K562 (cell line): ENCODE data around the gene CNTN4. TPM values are rescaled to one million over a fixed set of nuclear protein-coding genes. Genes with fewer than 3 reads are reported as not detected.

ENCODE experiments used
- ATAC-seq: fragments of 200-7000 bp; cut with Tn5 transposase; 3 replicates; pipeline ENCODE4 v1.9.1; 2020; ENCODE audit warnings: moderate library complexity
- BruUV-seq: library from RNA; stranded (reverse); fragments of 400-500 nt; replicated peaks from 2 replicates; lab custom pipeline; 2021; lab: Mats Ljungman, UMichigan
- CTCF ChIA-PET: fragments of 300-600 bp; formaldehyde crosslinking; extraction: SDS; loops from one replicate; lab custom pipeline; 2021; ENCODE audit warnings: low intra/inter-chr PET ratio; lab: Yijun Ruan, JAX
- POLR2A ChIA-PET: fragments of 300-600, 350-650 bp; sonication (Branson Sonifier 250); formaldehyde crosslinking; extraction: SDS; loops from one replicate; lab custom pipeline; 2021; ENCODE audit warnings: antibody characterized with exemption, inconsistent platforms; lab: Yijun Ruan, JAX
- DNase-seq, 4 experiments: peaks; one replicate each; pipeline versions ENCODE4 v3.0.0 to v3.0.0-alpha.2; 2011 to 2018; ENCODE audit warnings: low spot score in 3 of 4, mixed read lengths in 3 of 4; ENCODE audit errors: extremely low read depth in 1 of 4
- FAIRE-seq: peaks from 2 replicates; lab custom pipeline; 2011; peaks lifted over from hg19 to GRCh38; lab: Jason Lieb, UNC
- H2AFZ ChIP-seq: 2 replicates; pipeline ENCODE4 v1.6.0; 2011; ENCODE audit warnings: low read depth, low read length, control low read depth, inconsistent platforms
- H3K27ac ChIP-seq: fragments of 200-600 bp; 3 replicates; pipeline ENCODE4 v1.8.0; 2011; ENCODE audit warnings: low read depth, mild to moderate bottlenecking, control low read depth, inconsistent platforms, low read length, moderate library complexity, mixed read lengths; ENCODE audit errors: extremely low read depth
- H3K27me3 ChIP-seq, 2 experiments: fragments of 300-600 bp in 1 of 2; 2 replicates in 1 of 2; 3 replicates in 1 of 2; pipeline versions ENCODE4 v1.6.0 to v1.8.0; 2011; ENCODE audit warnings: inconsistent platforms in 2 of 2, low read length in 2 of 2, mild to moderate bottlenecking in 1 of 2, mixed read lengths in 1 of 2, moderate library complexity in 1 of 2; ENCODE audit not compliant: control insufficient read depth in 2 of 2, insufficient read depth in 2 of 2
- H3K36me3 ChIP-seq: fragments of 300-600 bp; 3 replicates; pipeline ENCODE4 v1.8.0; 2011; ENCODE audit warnings: mild to moderate bottlenecking, low read length, inconsistent platforms; ENCODE audit not compliant: control insufficient read depth, insufficient read depth
- H3K4me1 ChIP-seq, 2 experiments: fragments of 200-600 bp in 1 of 2; replicated peaks in 1 of 2; 2 replicates in 1 of 2; 3 replicates in 1 of 2; pipeline versions ENCODE4 v1.5.1 to v1.8.0; 2011; ENCODE audit warnings: inconsistent platforms in 2 of 2, low read length in 2 of 2, mild to moderate bottlenecking in 1 of 2, mixed read lengths in 1 of 2, moderate library complexity in 1 of 2; ENCODE audit not compliant: control insufficient read depth in 2 of 2, insufficient read depth in 2 of 2
- H3K4me2 ChIP-seq: 2 replicates; pipeline ENCODE4 v1.6.1; 2011; ENCODE audit warnings: low read length, control low read depth, inconsistent platforms, mixed read lengths; ENCODE audit not compliant: insufficient read depth
- H3K4me3 ChIP-seq: fragments of 200-600 bp; sonication (generic), shearing (Covaris generic); 2 replicates; pipeline ENCODE4 v1.5.1; 2016; ENCODE audit warnings: control low read depth, inconsistent platforms
- H3K79me2 ChIP-seq: fragments of 200-600 bp; 3 replicates; pipeline ENCODE4 v1.8.0; 2011; ENCODE audit warnings: low read length, inconsistent platforms; ENCODE audit not compliant: control insufficient read depth, insufficient read depth
- H3K9ac ChIP-seq, 2 experiments: 2 replicates each; pipeline versions ENCODE4 v1.6.0 to v1.6.1; 2011; ENCODE audit warnings: low read depth in 2 of 2, low read length in 2 of 2, control low read depth in 1 of 2, inconsistent platforms in 1 of 2, mild to moderate bottlenecking in 1 of 2, mixed read lengths in 1 of 2; ENCODE audit not compliant: insufficient read depth in 1 of 2
- H3K9me1 ChIP-seq: one replicate; pipeline ENCODE4 v1.6.0; 2011; ENCODE audit warnings: inconsistent platforms, mild to moderate bottlenecking, low read length, moderate library complexity; ENCODE audit not compliant: control insufficient read depth, insufficient read depth
- H3K9me3 ChIP-seq: replicated peaks from 2 replicates; pipeline ENCODE4 v1.5.1; 2011; ENCODE audit warnings: low read depth, low read length, inconsistent platforms; ENCODE audit not compliant: control insufficient read depth, insufficient read depth
- H4K20me1 ChIP-seq: replicated peaks from 2 replicates; pipeline ENCODE4 v1.6.1; 2011; ENCODE audit warnings: low read length, inconsistent platforms, mixed read lengths; ENCODE audit not compliant: control insufficient read depth, insufficient read depth
- ERF ChIP-seq: fragments of 450-650 bp; formaldehyde crosslinking; IDR thresholded peaks from 2 replicates; pipeline ENCODE4 v1.4.0; 2020; ENCODE audit warnings: mild to moderate bottlenecking, mixed read lengths
- EWSR1 ChIP-seq: fragments of 450-650 bp; IDR thresholded peaks from 2 replicates; pipeline ENCODE4 v1.6.1; 2018; ENCODE audit warnings: borderline replicate concordance, mild to moderate bottlenecking, low read depth, moderate library complexity; ENCODE audit not compliant: partially characterized antibody
- FOXP1 ChIP-seq: sonication (generic); formaldehyde crosslinking; IDR thresholded peaks from 2 replicates; pipeline ENCODE4 v1.8.0; 2022; ENCODE audit warnings: mild to moderate bottlenecking, missing genetic modification reagents
- HLTF ChIP-seq: fragments of 450-650 bp; IDR thresholded peaks from 2 replicates; pipeline ENCODE4 v1.6.1; 2016
- MED1 ChIP-seq: sonication (generic); formaldehyde crosslinking; IDR thresholded peaks from 2 replicates; pipeline ENCODE4 v1.8.1; 2023; ENCODE audit warnings: missing genetic modification reagents, borderline replicate concordance
- MEF2A ChIP-seq: IDR thresholded peaks from 2 replicates; pipeline ENCODE4 v1.6.1; 2011; ENCODE audit warnings: low read depth, mild to moderate bottlenecking, low read length, moderate library complexity; ENCODE audit not compliant: control insufficient read depth
- MTA3 ChIP-seq: fragments of 450-650 bp; formaldehyde crosslinking; IDR thresholded peaks from 2 replicates; pipeline ENCODE4 v1.6.1; 2017; ENCODE audit warnings: mild to moderate bottlenecking, borderline replicate concordance
- PTRF ChIP-seq: fragments of 450-650 bp; IDR thresholded peaks from 2 replicates; pipeline ENCODE4 v1.6.1; 2016; ENCODE audit warnings: mild to moderate bottlenecking, missing genetic modification characterization, missing compliant biosample characterization
- RBBP5 ChIP-seq: fragments of 200-600 bp; sonication (generic); IDR thresholded peaks from 2 replicates; pipeline ENCODE4 v1.6.1; 2012; ENCODE audit warnings: borderline replicate concordance, mild to moderate bottlenecking, low read length, control low read depth, inconsistent platforms; ENCODE audit not compliant: insufficient read depth, poor library complexity, severe bottlenecking
- SAFB ChIP-seq: fragments of 200-400 bp; formaldehyde crosslinking; IDR thresholded peaks from 2 replicates; pipeline ENCODE4 v1.6.1; 2017; ENCODE audit warnings: low read depth, low read length, borderline replicate concordance
- SMARCE1 ChIP-seq: fragments of 450-650 bp; IDR thresholded peaks from 2 replicates; pipeline ENCODE4 v1.7.1; 2016; ENCODE audit warnings: mild to moderate bottlenecking
- TAL1 ChIP-seq: fragments of 450-650 bp; IDR thresholded peaks from 2 replicates; pipeline ENCODE4 v1.6.1; 2016; ENCODE audit warnings: mild to moderate bottlenecking
- TRIM24 ChIP-seq, 2 experiments: fragments of 450-650 bp; IDR thresholded peaks; 2 replicates each; pipeline ENCODE4 v1.6.1; 2016
- ZNF324 ChIP-seq: fragments of 250-450 bp; sonication (Bioruptor Pico); IDR thresholded peaks from 2 replicates; pipeline ENCODE4 v1.4.0; 2020; ENCODE audit warnings: mild to moderate bottlenecking
- WGBS: fragments of 100-300 bp; shearing (Covaris generic); methylation state at CpG from one replicate; pipeline ENCODE4 v1.1.6; 2016; ENCODE audit warnings: low coverage, mixed read lengths; ENCODE audit not compliant: insufficient coverage; ENCODE audit errors: missing lambda C conversion rate; 5-methylcytosine and 5-hydroxymethylcytosine counted together
- in situ Hi-C: fragments of 300-500 bp; cut with MboI; formaldehyde crosslinking; loops from 4 replicates; pipeline ENCODE4 v1.15.0; 2018; ENCODE audit warnings: inconsistent platforms, mixed read lengths
- intact Hi-C: fragments of 100-400 bp; cut with micrococcal nuclease; formaldehyde crosslinking; loops from 2 replicates; pipeline ENCODE4 v1.14.2; 2022
- polyA plus RNA-seq, 8 experiments: library from polyadenylated mRNA; depleted of rRNA in 4 of 8; stranded (reverse) in 5 of 8; unstranded in 3 of 8; fragments of >200 nt; fragmentation: Nextera tagmentation in 2 of 8; fragmentation: Illumina TruSeq in 1 of 8; extraction: Ambion mirVana in 2 of 8; extraction: Trizol in 1 of 8; gene quantifications; 2 replicates each; pipeline versions ENCODE4 v1.2.1 to v1.2.3, GENCODE V29; 2011 to 2014; ENCODE audit warnings: inconsistent platforms in 1 of 8, missing spikeins in 1 of 8
- total RNA-seq, 7 experiments: library from RNA; depleted of rRNA in 6 of 7; stranded (reverse); fragments of >200 nt in 6 of 7; fragmentation: Illumina TruSeq in 2 of 7; extraction: Trizol in 2 of 7; gene quantifications; 2 replicates each; pipeline versions ENCODE4 v1.2.1 to v1.2.3, GENCODE V29; 2011 to 2021; ENCODE audit warnings: low replicate concordance in 1 of 7
- TF ChIP-seq, protein P1 (sequence below), 2 experiments: fragments of 250-450 bp in 1 of 2; fragments of 450-650 bp in 1 of 2; sonication (Bioruptor Pico) in 1 of 2; IDR thresholded peaks; 2 replicates each; pipeline versions ENCODE4 v1.6.1 to v1.8.0; 2016 to 2021; ENCODE audit warnings: mild to moderate bottlenecking in 2 of 2, moderate library complexity in 2 of 2, missing compliant biosample characterization in 1 of 2, missing genetic modification characterization in 1 of 2
- TF ChIP-seq, protein P2 (sequence below): fragments of 450-650 bp; IDR thresholded peaks from 2 replicates; pipeline ENCODE4 v1.6.1; 2017; ENCODE audit warnings: antibody characterized with exemption, mild to moderate bottlenecking
- TF ChIP-seq, protein P3 (sequence below): sonication (generic); formaldehyde crosslinking; IDR thresholded peaks from 2 replicates; pipeline ENCODE4 v1.8.1; 2022; ENCODE audit warnings: missing genetic modification reagents

The CNTN4 gene
- total and polyA plus RNA-seq, 9 of the 15 experiments (the other 6 are each of a cell fraction or from before 2014, with no cell fraction given), result not detected

DNA sequence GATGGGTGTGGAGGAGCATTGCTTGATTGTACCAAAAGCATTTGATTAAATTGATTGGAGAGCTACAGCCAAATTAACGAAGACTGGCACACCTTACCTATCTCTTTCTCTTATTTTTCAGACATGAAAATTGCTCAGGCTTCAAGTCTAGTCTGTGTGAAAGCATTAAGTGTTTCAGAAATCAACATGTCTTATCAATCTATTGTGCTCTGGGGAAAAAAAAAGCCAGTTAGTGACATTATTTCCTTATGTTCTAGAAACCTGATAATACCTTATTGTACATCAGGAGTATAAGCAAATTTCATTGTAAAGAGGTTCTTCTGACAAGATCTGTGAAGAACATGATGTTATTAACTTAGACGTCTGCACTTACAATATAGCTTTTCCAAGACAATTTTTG is 546.3 kb downstream of the CNTN4 start (continued):
- TF ChIP-seq TRIM24 (IDR thresholded peaks at IDR 0.05), result no peak
- no peak for TF ChIP-seq EWSR1
- TF ChIP-seq, protein P1, sequence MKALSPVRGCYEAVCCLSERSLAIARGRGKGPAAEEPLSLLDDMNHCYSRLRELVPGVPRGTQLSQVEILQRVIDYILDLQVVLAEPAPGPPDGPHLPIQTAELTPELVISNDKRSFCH (CRISPR knock-in tag; IDR thresholded peaks at IDR 0.05), result no peak
- TF ChIP-seq, protein P1 (tag; IDR thresholded peaks at IDR 0.05), result no peak
- no peak for TF ChIP-seq FOXP1 (CRISPR knock-in tag)
- TF ChIP-seq ZNF324, result no peak
- TF ChIP-seq HLTF, result no peak
- TF ChIP-seq, all 486 proteins: peak for 0

GRCh38 chr3:2650746-2651145 is 552.1 kb downstream of the CNTN4 start:
- intact Hi-C loops, result no loop called here
- H3K27me3 ChIP-seq, result no peaks in the 10 kb centered on the region
- H3K4me3 ChIP-seq, result no peak overlapping the region
- POLR2A ChIA-PET, result no interaction called here
- TF ChIP-seq ERF (no peak), MTA3 (no peak), SAFB (no peak), MED1 (no peak), MEF2A (no peak), TAL1 (no peak), SMARCE1 (no peak), PTRF (tag) (no peak), RBBP5 (no peak)
- TF ChIP-seq, protein P2, sequence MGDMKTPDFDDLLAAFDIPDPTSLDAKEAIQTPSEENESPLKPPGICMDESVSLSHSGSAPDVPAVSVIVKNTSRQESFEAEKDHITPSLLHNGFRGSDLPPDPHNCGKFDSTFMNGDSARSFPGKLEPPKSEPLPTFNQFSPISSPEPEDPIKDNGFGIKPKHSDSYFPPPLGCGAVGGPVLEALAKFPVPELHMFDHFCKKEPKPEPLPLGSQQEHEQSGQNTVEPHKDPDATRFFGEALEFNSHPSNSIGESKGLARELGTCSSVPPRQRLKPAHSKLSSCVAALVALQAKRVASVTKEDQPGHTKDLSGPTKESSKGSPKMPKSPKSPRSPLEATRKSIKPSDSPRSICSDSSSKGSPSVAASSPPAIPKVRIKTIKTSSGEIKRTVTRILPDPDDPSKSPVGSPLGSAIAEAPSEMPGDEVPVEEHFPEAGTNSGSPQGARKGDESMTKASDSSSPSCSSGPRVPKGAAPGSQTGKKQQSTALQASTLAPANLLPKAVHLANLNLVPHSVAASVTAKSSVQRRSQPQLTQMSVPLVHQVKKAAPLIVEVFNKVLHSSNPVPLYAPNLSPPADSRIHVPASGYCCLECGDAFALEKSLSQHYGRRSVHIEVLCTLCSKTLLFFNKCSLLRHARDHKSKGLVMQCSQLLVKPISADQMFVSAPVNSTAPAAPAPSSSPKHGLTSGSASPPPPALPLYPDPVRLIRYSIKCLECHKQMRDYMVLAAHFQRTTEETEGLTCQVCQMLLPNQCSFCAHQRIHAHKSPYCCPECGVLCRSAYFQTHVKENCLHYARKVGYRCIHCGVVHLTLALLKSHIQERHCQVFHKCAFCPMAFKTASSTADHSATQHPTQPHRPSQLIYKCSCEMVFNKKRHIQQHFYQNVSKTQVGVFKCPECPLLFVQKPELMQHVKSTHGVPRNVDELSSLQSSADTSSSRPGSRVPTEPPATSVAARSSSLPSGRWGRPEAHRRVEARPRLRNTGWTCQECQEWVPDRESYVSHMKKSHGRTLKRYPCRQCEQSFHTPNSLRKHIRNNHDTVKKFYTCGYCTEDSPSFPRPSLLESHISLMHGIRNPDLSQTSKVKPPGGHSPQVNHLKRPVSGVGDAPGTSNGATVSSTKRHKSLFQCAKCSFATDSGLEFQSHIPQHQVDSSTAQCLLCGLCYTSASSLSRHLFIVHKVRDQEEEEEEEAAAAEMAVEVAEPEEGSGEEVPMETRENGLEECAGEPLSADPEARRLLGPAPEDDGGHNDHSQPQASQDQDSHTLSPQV, result no peak
- TF ChIP-seq, protein P3, sequence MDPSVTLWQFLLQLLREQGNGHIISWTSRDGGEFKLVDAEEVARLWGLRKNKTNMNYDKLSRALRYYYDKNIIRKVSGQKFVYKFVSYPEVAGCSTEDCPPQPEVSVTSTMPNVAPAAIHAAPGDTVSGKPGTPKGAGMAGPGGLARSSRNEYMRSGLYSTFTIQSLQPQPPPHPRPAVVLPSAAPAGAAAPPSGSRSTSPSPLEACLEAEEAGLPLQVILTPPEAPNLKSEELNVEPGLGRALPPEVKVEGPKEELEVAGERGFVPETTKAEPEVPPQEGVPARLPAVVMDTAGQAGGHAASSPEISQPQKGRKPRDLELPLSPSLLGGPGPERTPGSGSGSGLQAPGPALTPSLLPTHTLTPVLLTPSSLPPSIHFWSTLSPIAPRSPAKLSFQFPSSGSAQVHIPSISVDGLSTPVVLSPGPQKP, result no peak
- no peak overlapping the region for H3K27ac ChIP-seq
- no peaks in the 10 kb centered on the region for H4K20me1 ChIP-seq
- no peak overlapping the region for H3K4me2 ChIP-seq
- H3K79me2 ChIP-seq, result no peaks in the 10 kb centered on the region
- no peaks in the 10 kb centered on the region for H3K9me3 ChIP-seq
- ATAC-seq (no peak), FAIRE-seq (no peak), DNase-seq (no peak)
- H3K9me1 ChIP-seq, result no peaks in the 10 kb centered on the region
- in situ Hi-C loops, result no loop called here
- BruUV-seq, result no TSS peak
- 5% methylated on average over 3 of the region's 3 CpGs for WGBS
- H3K36me3 ChIP-seq, result no peaks in the 10 kb centered on the region
- no peaks in the 10 kb centered on the region for H3K4me1 ChIP-seq
- CTCF ChIA-PET, result no interaction called here
- no peak overlapping the region for H3K9ac ChIP-seq
- H2AFZ ChIP-seq, result no peak overlapping the region
